H1 (cell line): ENCODE results near the gene ZNF446. TPM values are rescaled to one million over a fixed set of nuclear protein-coding genes. Genes with fewer than 3 reads are reported as not detected.

Experiments used
- CTCF ChIA-PET: fragments of 300-600 bp; sonication (Branson Sonifier 250); formaldehyde crosslinking; loops from one replicate; lab custom pipeline; 2021; ENCODE audit not compliant: partially characterized antibody; lab: Charles Lee
- POLR2A ChIA-PET: fragments of 300-600 bp; sonication (Branson Sonifier 250); formaldehyde crosslinking; loops from one replicate; lab custom pipeline; 2021; ENCODE audit warnings: inconsistent platforms; ENCODE audit not compliant: partially characterized antibody; lab: Charles Lee
- DNase-seq, 2 experiments: peaks; one replicate each; pipeline versions ENCODE4 v3.0.0 to v3.0.0-alpha.2; 2010 to 2022; ENCODE audit warnings: low spot score in 2 of 2, low read depth in 1 of 2, mixed read lengths in 1 of 2
- FAIRE-seq: peaks from 2 replicates; lab custom pipeline; 2011; peaks lifted over from hg19 to GRCh38; lab: Jason Lieb, UNC
- H2AFZ ChIP-seq: 2 replicates; pipeline ENCODE4 v1.8.1; 2012; ENCODE audit warnings: low read length, inconsistent platforms
- H2AK5ac ChIP-seq: 2 replicates; pipeline ENCODE4 v1.6.1; 2013; ENCODE audit warnings: low read depth, low read length
- H2BK120ac ChIP-seq: replicated peaks from 2 replicates; pipeline ENCODE3; 2013; ENCODE audit warnings: low read depth, low read length, inconsistent platforms
- H2BK12ac ChIP-seq: 2 replicates; pipeline ENCODE4 v1.6.1; 2013; ENCODE audit warnings: low read depth, low read length
- H2BK15ac ChIP-seq: 2 replicates; pipeline ENCODE4 v1.6.1; 2013; ENCODE audit warnings: low read length
- H2BK20ac ChIP-seq: 2 replicates; pipeline ENCODE4 v1.6.1; 2013; ENCODE audit warnings: low read length
- H2BK5ac ChIP-seq: 2 replicates; pipeline ENCODE4 v1.6.1; 2013; ENCODE audit warnings: low read depth, low read length
- H3K14ac ChIP-seq: 2 replicates; pipeline ENCODE4 v1.6.1; 2013; ENCODE audit warnings: inconsistent platforms; ENCODE audit not compliant: insufficient read length
- H3K18ac ChIP-seq: 2 replicates; pipeline ENCODE4 v1.6.1; 2013; ENCODE audit warnings: low read length; ENCODE audit errors: extremely low read depth
- H3K23ac ChIP-seq: 2 replicates; pipeline ENCODE4 v1.6.1; 2013; ENCODE audit warnings: inconsistent platforms; ENCODE audit not compliant: insufficient read length
- H3K23me2 ChIP-seq: 2 replicates; pipeline ENCODE4 v1.6.1; 2013; ENCODE audit warnings: low read depth, low read length
- H3K27ac ChIP-seq: 2 replicates; pipeline ENCODE4 v1.6.1; 2011; ENCODE audit warnings: low read depth, low read length, inconsistent platforms
- H3K27me3 ChIP-seq, 4 experiments: replicated peaks in 1 of 4; 1 replicate in 1 of 4; 2 replicates in 3 of 4; pipeline versions ENCODE4 v1.6.1 to v1.8.1; 2011 to 2013; ENCODE audit warnings: low read length in 3 of 4, mild to moderate bottlenecking in 3 of 4, inconsistent platforms in 2 of 4, mixed read lengths in 2 of 4, moderate library complexity in 1 of 4; ENCODE audit not compliant: control insufficient read depth in 3 of 4, insufficient read depth in 3 of 4; ENCODE audit errors: extremely low read depth in 1 of 4
- H3K36me3 ChIP-seq, 4 experiments: 2 replicates each; pipeline versions ENCODE4 v1.6.1 to v1.8.1; 2011 to 2013; ENCODE audit warnings: mild to moderate bottlenecking in 4 of 4, low read length in 3 of 4, moderate library complexity in 2 of 4, control low read depth in 1 of 4, inconsistent platforms in 1 of 4; ENCODE audit not compliant: insufficient read depth in 4 of 4, control insufficient read depth in 2 of 4
- H3K4ac ChIP-seq: replicated peaks from 2 replicates; pipeline ENCODE3; 2013; ENCODE audit warnings: low read length, low read depth, mixed read lengths, inconsistent platforms; ENCODE audit not compliant: insufficient read length
- H3K4me1 ChIP-seq, 4 experiments: replicated peaks in 1 of 4; 1 replicate in 1 of 4; 2 replicates in 3 of 4; pipeline versions ENCODE4 v1.6.1 to v1.8.1; 2011 to 2013; ENCODE audit warnings: low read length in 3 of 4, inconsistent platforms in 2 of 4, mixed read lengths in 1 of 4; ENCODE audit not compliant: insufficient read depth in 4 of 4, control insufficient read depth in 3 of 4
- H3K4me2 ChIP-seq, 2 experiments: 2 replicates each; pipeline versions ENCODE4 v1.6.1 to v1.8.1; 2011 to 2013; ENCODE audit warnings: low read depth in 2 of 2, low read length in 2 of 2, control low read depth in 1 of 2, inconsistent platforms in 1 of 2, mild to moderate bottlenecking in 1 of 2; ENCODE audit not compliant: insufficient read depth in 1 of 2
- H3K4me3 ChIP-seq, 4 experiments: fragments of 200-600, 300-600 bp in 1 of 4; sonication (generic), shearing (Covaris generic), sonication (Bioruptor Twin) in 1 of 4; 2 replicates each; pipeline versions ENCODE4 v1.5.1 to v1.8.1; 2011 to 2016; ENCODE audit warnings: low read length in 4 of 4, low read depth in 3 of 4, control low read depth in 2 of 4, inconsistent platforms in 2 of 4, mild to moderate bottlenecking in 2 of 4, mixed read lengths in 1 of 4, moderate library complexity in 1 of 4; ENCODE audit not compliant: insufficient read depth in 2 of 4; ENCODE audit errors: extremely low read depth in 1 of 4
- H3K56ac ChIP-seq: replicated peaks from 2 replicates; pipeline ENCODE3; 2013; ENCODE audit warnings: low read depth, mild to moderate bottlenecking, mixed read lengths, low read length, inconsistent platforms; ENCODE audit not compliant: insufficient read length
- H3K79me1 ChIP-seq: 2 replicates; pipeline ENCODE4 v1.6.1; 2013; ENCODE audit warnings: low read depth, low read length, control low read depth
- H3K79me2 ChIP-seq, 2 experiments: 2 replicates each; pipeline versions ENCODE4 v1.6.1 to v1.8.1; 2012 to 2013; ENCODE audit warnings: low read length in 2 of 2, mild to moderate bottlenecking in 2 of 2, inconsistent platforms in 1 of 2; ENCODE audit not compliant: insufficient read depth in 2 of 2, control insufficient read depth in 1 of 2
- H3K9ac ChIP-seq, 4 experiments: replicated peaks in 1 of 4; 1 replicate in 1 of 4; 2 replicates in 3 of 4; pipeline versions ENCODE4 v1.6.1 to v1.8.1; 2011 to 2013; ENCODE audit warnings: low read depth in 3 of 4, low read length in 3 of 4, control low read depth in 2 of 4, mild to moderate bottlenecking in 2 of 4, moderate library complexity in 2 of 4, inconsistent platforms in 1 of 4; ENCODE audit errors: extremely low read depth in 1 of 4
- H3K9me3 ChIP-seq, 2 experiments: 2 replicates each; pipeline versions ENCODE4 v1.6.1 to v1.8.1; 2012 to 2013; ENCODE audit warnings: mild to moderate bottlenecking in 2 of 2, moderate library complexity in 2 of 2, control low read depth in 1 of 2, inconsistent platforms in 1 of 2, low read depth in 1 of 2, low read length in 1 of 2, mixed read lengths in 1 of 2; ENCODE audit not compliant: insufficient read depth in 2 of 2
- H4K20me1 ChIP-seq, 2 experiments: replicated peaks in 1 of 2; 2 replicates each; pipeline versions ENCODE3 to v1.8.1; 2011 to 2013; ENCODE audit warnings: inconsistent platforms in 2 of 2, low read length in 2 of 2, mild to moderate bottlenecking in 1 of 2; ENCODE audit not compliant: insufficient read depth in 2 of 2, control insufficient read depth in 1 of 2
- H4K5ac ChIP-seq: 2 replicates; pipeline ENCODE4 v1.6.1; 2013; ENCODE audit warnings: low read length, low read depth, mixed read lengths, inconsistent platforms; ENCODE audit not compliant: insufficient read length
- H4K8ac ChIP-seq: 2 replicates; pipeline ENCODE4 v1.8.0; 2013; ENCODE audit warnings: mild to moderate bottlenecking, moderate library complexity, low read length, inconsistent platforms; ENCODE audit not compliant: insufficient read depth; ENCODE audit errors: extremely low read depth
- H4K91ac ChIP-seq: replicated peaks from 2 replicates; pipeline ENCODE3; 2013; ENCODE audit warnings: low read length, mixed read lengths, inconsistent platforms; ENCODE audit not compliant: insufficient read length
- GABPA ChIP-seq: IDR thresholded peaks from 2 replicates; pipeline ENCODE4 v1.6.1; 2011; ENCODE audit warnings: mild to moderate bottlenecking, low read length, moderate library complexity, borderline replicate concordance; ENCODE audit not compliant: insufficient read depth
- KDM4A ChIP-seq: IDR thresholded peaks from one replicate; pipeline ENCODE4 v1.7.1; 2012; ENCODE audit warnings: low read depth, mild to moderate bottlenecking, moderate library complexity, low read length, inconsistent platforms; ENCODE audit not compliant: severe bottlenecking
- NANOG ChIP-seq: IDR thresholded peaks from 2 replicates; pipeline ENCODE4 v1.6.1; 2011; ENCODE audit warnings: low read length, low read depth, mild to moderate bottlenecking, inconsistent platforms; ENCODE audit not compliant: insufficient read depth, poor library complexity, severe bottlenecking
- WGBS, 2 experiments: shearing (Covaris generic) in 1 of 2; methylation state at CpG; one replicate each; pipeline versions ENCODE4 v1.1.6 to v1.1.7; 2013 to 2015; ENCODE audit warnings: low lambda C conversion rate in 2 of 2, mixed read lengths in 2 of 2, inconsistent platforms in 1 of 2, low coverage in 1 of 2, missing lambda C conversion rate in 1 of 2; ENCODE audit not compliant: insufficient replicate concordance in 2 of 2, insufficient coverage in 1 of 2, insufficient read length in 1 of 2; ENCODE audit errors: extremely low coverage in 1 of 2, missing lambda C conversion rate in 1 of 2; 5-methylcytosine and 5-hydroxymethylcytosine counted together
- polyA plus RNA-seq, 7 experiments: library from polyadenylated mRNA; depleted of rRNA in 3 of 7; stranded (reverse) in 5 of 7; unstranded in 2 of 7; fragments of >200 nt in 5 of 7; fragments of 200-250 nt in 2 of 7; gene quantifications; 1 replicate in 5 of 7; 2 replicates in 1 of 7; 4 replicates in 1 of 7; pipeline versions ENCODE4 v1.2.1 to v1.2.3, GENCODE V29; 2011 to 2013; ENCODE audit warnings: missing spikeins in 2 of 7, mixed read lengths in 2 of 7
- total RNA-seq: library from RNA; stranded (reverse); fragmentation: NEBNext Ultra II Directional; extraction: Animal tissue kit (Norgen Biotek cat#: 25700); gene quantifications from 2 replicates; pipeline ENCODE4 v1.2.1, GENCODE V29; 2021

The ZNF446 gene
- total and polyA plus RNA-seq, 2 of the 8 experiments (the other 6 are each of a cell fraction or from before 2014, with no cell fraction given): 4.1 to 5.5 TPM

- H2BK20ac ChIP-seq: no peak overlapping the region
- WGBS, 2 experiments: 85% methylated on average over 6 of the region's 7 CpGs; no CpG with 5 or more reads in 1 of the 2 experiments
- no peak overlapping the region for H4K5ac ChIP-seq
- H3K27me3 ChIP-seq: no peaks in the 10 kb centered on the region
- ChIA-PET CTCF (interaction anchor here (3.2 to 3.8 kb wide), 2 partner anchors 13 to 37 kb away, joined by 8 to 12 read pairs; partner anchors contain the start of gene ZBTB45), POLR2A (interaction anchor here (1.6 to 2.3 kb wide), 2 partner anchors 37 to 153 kb away, joined by 3 to 6 read pairs; partner anchors contain the start of gene ZBTB45)
- H2BK15ac ChIP-seq: no peak overlapping the region
- H4K8ac ChIP-seq: no peak overlapping the region
- H4K20me1 ChIP-seq: no peaks in the 10 kb centered on the region
- no peak overlapping the region for H3K18ac ChIP-seq
- H3K36me3 ChIP-seq: peaks cover 0 to 2% (median 0%) of the 10 kb centered on the region in 4 experiments; a peak in 2 of 8 replicates
- H3K79me1 ChIP-seq: no peaks in the 10 kb centered on the region
- no peaks in the 10 kb centered on the region for H3K4me1 ChIP-seq
- no peak overlapping the region for H2BK5ac ChIP-seq
- no peak overlapping the region for H3K56ac ChIP-seq
- no peak overlapping the region for H3K9ac ChIP-seq
- no peak overlapping the region for H4K91ac ChIP-seq
- H3K23me2 ChIP-seq: no peaks in the 10 kb centered on the region
- no peak overlapping the region for H3K4ac ChIP-seq
- no peaks in the 10 kb centered on the region for H3K79me2 ChIP-seq
- no peak overlapping the region for H3K27ac ChIP-seq
- no peak overlapping the region for H3K4me3 ChIP-seq
- no peak overlapping the region for H3K14ac ChIP-seq
- no peak overlapping the region for H2AK5ac ChIP-seq
- TF ChIP-seq NANOG: no peak
- no peak for TF ChIP-seq KDM4A
- TF ChIP-seq GABPA: no peak
- no peak overlapping the region for H3K4me2 ChIP-seq
- no peak overlapping the region for H3K23ac ChIP-seq
- H2BK12ac ChIP-seq: no peak overlapping the region
- no peak overlapping the region for H2AFZ ChIP-seq
- FAIRE-seq (no peak), DNase-seq (no peak)
- H3K9me3 ChIP-seq: no peaks in the 10 kb centered on the region
- no peak overlapping the region for H2BK120ac ChIP-seq
Observed at GRCh38 chr19:58482372-58482771, 6.2 kb downstream of the ZNF446 start.
